ENCODE measurements around the gene B3GNT9.
A peak's percentile ranks its signal among the peaks of the same experiment; 100 is the strongest.

The B3GNT9 gene

GRCh38 chr16:67191411-67191994, 40.7 kb upstream of the B3GNT9 start:
- H3K4me2 ChIP-seq (ENCODE audit: low read length) = peak overlapping the region; percentile 58
- no CpG with 5 or more reads among the region's 9 CpGs for WGBS (ENCODE audit: extremely low coverage, insufficient coverage, insufficient read length)
- H3K23ac ChIP-seq (ENCODE audit: low read length) = no peak overlapping the region
- H4K91ac ChIP-seq (ENCODE audit: low read depth, low read length) = no peak overlapping the region
- H3K36me3 ChIP-seq (ENCODE audit: control insufficient read depth in 1 of 2, insufficient read depth in 2 of 2, low read length in 2 of 2) = peaks cover 30 to 33% of the 10 kb centered on the region in 2 experiments
- no peak overlapping the region for H2AFZ ChIP-seq (ENCODE audit: insufficient read depth, low read length, poor library complexity)
- no peaks in the 10 kb centered on the region for H3K9me3 ChIP-seq (ENCODE audit: insufficient read depth, low read depth, low read length)
- H2BK12ac ChIP-seq (ENCODE audit: low read length) = no peak overlapping the region
- no peaks in the 10 kb centered on the region for H3K27me3 ChIP-seq (ENCODE audit: insufficient read depth, low read length)
- H2BK120ac ChIP-seq (ENCODE audit: insufficient read depth, low read length, poor library complexity) = no peak overlapping the region
- H2AK5ac ChIP-seq (ENCODE audit: low read length) = no peak overlapping the region
- H3K27ac ChIP-seq (ENCODE audit: low read depth, low read length) = no peak overlapping the region
- H3K79me2 ChIP-seq (ENCODE audit: control insufficient read depth, insufficient read depth, low read length, poor library complexity) = peaks cover 12% of the 10 kb centered on the region
- H3K14ac ChIP-seq (ENCODE audit: low read length) = no peak overlapping the region
- H3K18ac ChIP-seq (ENCODE audit: low read length) = no peak overlapping the region
- no peak overlapping the region for H2BK5ac ChIP-seq (ENCODE audit: low read depth, low read length, poor library complexity)
- no peak overlapping the region for H3K4me3 ChIP-seq (ENCODE audit: low read depth, low read length)
- H4K8ac ChIP-seq (ENCODE audit: low read depth, low read length) = peak overlapping the region; percentile 45
- no peak overlapping the region for H3K4ac ChIP-seq (ENCODE audit: low read depth, low read length)
- H3K79me1 ChIP-seq (ENCODE audit: low read length) = peaks cover 10% of the 10 kb centered on the region
- peaks cover 21 to 23% of the 10 kb centered on the region in 2 experiments for H3K4me1 ChIP-seq (ENCODE audit: control insufficient read depth in 1 of 2, insufficient read depth in 2 of 2, low read length in 2 of 2)
- H4K12ac ChIP-seq (ENCODE audit: low read depth, low read length) = no peak overlapping the region
- DNase-seq = peak in 1 of 2 donors; percentile 81
- H3K9ac ChIP-seq (ENCODE audit: low read length) = no peak overlapping the region

DNA sequence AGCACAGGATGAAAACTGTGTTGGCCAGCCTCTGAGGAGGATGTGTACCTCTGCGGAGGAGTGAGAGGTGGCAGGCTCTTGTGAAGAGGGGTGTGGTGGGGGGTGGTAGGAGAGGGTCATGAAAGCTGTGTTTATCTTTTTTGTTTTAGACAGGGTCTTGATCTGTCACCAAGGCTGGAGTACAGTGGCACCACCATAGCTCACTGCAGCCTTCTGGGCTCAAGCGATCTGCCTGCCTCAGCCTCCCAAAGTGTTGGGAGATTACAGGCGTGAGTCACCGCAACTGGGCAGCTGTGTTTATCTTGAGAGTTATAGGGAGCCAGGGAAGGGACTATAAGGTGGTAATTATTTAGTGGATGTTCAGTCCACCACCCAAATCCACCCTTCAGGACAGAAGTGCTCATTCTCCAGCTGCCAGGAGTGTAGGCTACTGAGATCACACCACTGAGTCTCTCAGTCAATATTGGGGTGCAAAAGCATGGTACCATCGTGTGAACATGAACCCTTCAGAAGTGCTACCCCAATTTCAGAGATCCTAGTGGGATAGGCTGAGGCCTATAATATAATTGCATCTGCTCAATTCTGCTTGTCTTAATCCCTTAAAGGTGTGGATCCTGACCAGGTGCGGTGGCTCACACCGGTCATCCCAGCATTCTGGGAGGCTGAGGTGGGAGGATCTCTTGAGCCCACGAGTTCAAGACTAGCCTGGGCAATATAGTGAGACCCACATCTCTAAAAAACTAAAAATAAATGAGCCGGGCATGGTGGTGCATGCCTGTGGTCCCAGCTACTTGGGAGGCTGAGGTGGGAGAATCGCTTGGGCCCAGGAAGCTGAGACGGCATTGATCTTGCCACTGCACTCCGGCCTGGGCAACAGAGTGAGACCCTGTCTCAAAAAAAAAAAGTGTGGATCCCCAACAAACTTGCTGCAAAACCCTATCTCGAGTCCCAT, 39.9 kb upstream of the B3GNT9 start:
- H3K79me1 ChIP-seq (ENCODE audit: low read length) = peaks cover 10% of the 10 kb centered on the region
- no peak overlapping the region for H3K27ac ChIP-seq (ENCODE audit: low read depth, low read length)
- H2BK5ac ChIP-seq (ENCODE audit: low read depth, low read length, poor library complexity) = no peak overlapping the region
- H3K9ac ChIP-seq (ENCODE audit: low read length) = no peak overlapping the region
- H3K36me3 ChIP-seq (ENCODE audit: control insufficient read depth in 1 of 2, insufficient read depth in 2 of 2, low read length in 2 of 2) = peaks cover 22 to 25% of the 10 kb centered on the region in 2 experiments
- H3K14ac ChIP-seq (ENCODE audit: low read length) = no peak overlapping the region
- H3K18ac ChIP-seq (ENCODE audit: low read length) = no peak overlapping the region
- no peak overlapping the region for H3K23ac ChIP-seq (ENCODE audit: low read length)
- H2AFZ ChIP-seq (ENCODE audit: insufficient read depth, low read length, poor library complexity) = no peak overlapping the region
- H4K8ac ChIP-seq (ENCODE audit: low read depth, low read length) = no peak overlapping the region
- no peaks in the 10 kb centered on the region for H3K9me3 ChIP-seq (ENCODE audit: insufficient read depth, low read depth, low read length)
- peak overlapping the region; percentile 46 for H4K91ac ChIP-seq (ENCODE audit: low read depth, low read length)
- peak in 1 of 2 donors; percentile 56 for DNase-seq
- no peak overlapping the region for H4K12ac ChIP-seq (ENCODE audit: low read depth, low read length)
- H3K27me3 ChIP-seq (ENCODE audit: insufficient read depth, low read length) = no peaks in the 10 kb centered on the region
- H2BK120ac ChIP-seq (ENCODE audit: insufficient read depth, low read length, poor library complexity) = no peak overlapping the region
- H3K4ac ChIP-seq (ENCODE audit: low read depth, low read length) = no peak overlapping the region
- no peak overlapping the region for H2BK12ac ChIP-seq (ENCODE audit: low read length)
- H3K4me1 ChIP-seq (ENCODE audit: control insufficient read depth in 1 of 2, insufficient read depth in 2 of 2, low read length in 2 of 2) = peaks cover 25 to 29% of the 10 kb centered on the region in 2 experiments
- no peak overlapping the region for H3K4me2 ChIP-seq (ENCODE audit: low read length)
- H3K79me2 ChIP-seq (ENCODE audit: control insufficient read depth, insufficient read depth, low read length, poor library complexity) = peaks cover 12% of the 10 kb centered on the region
- no peak overlapping the region for H3K4me3 ChIP-seq (ENCODE audit: low read depth, low read length)
- WGBS (ENCODE audit: extremely low coverage, insufficient coverage, insufficient read length) = no CpG with 5 or more reads among the region's 13 CpGs
- H2AK5ac ChIP-seq (ENCODE audit: low read length) = no peak overlapping the region

GRCh38 chr16:67190041-67190440, 39.2 kb upstream of the B3GNT9 start, which contains the start of gene EXOC3L1:
Gene EXOC3L1 (minus strand): TSS chr16:67190136. CDS start chr16:67189676, 460 bp downstream.
- Histone ChIP-seq H3K4ac (ENCODE audit: low read depth, low read length) (no peak within 1 kb of the TSS), H2BK5ac (ENCODE audit: low read depth, low read length, poor library complexity) (no peak within 1 kb of the TSS), H3K79me2 (ENCODE audit: control insufficient read depth, insufficient read depth, low read length, poor library complexity) (peaks cover 12% of the 10 kb centered on the region), H4K91ac (ENCODE audit: low read depth, low read length) (peak within 1 kb of the TSS; percentile 46), H3K4me1 (ENCODE audit: control insufficient read depth in 1 of 2, insufficient read depth in 2 of 2, low read length in 2 of 2) (peaks cover 26 to 34% of the 10 kb centered on the region in 2 experiments), H3K9me3 (ENCODE audit: insufficient read depth, low read depth, low read length) (peaks cover 2% of the 10 kb centered on the region), H2AFZ (ENCODE audit: insufficient read depth, low read length, poor library complexity) (no peak within 1 kb of the TSS), H2AK5ac (ENCODE audit: low read length) (no peak within 1 kb of the TSS), H4K8ac (ENCODE audit: low read depth, low read length) (no peak within 1 kb of the TSS), H4K12ac (ENCODE audit: low read depth, low read length) (no peak within 1 kb of the TSS), H3K36me3 (ENCODE audit: control insufficient read depth in 1 of 2, insufficient read depth in 2 of 2, low read length in 2 of 2) (peaks cover 15 to 18% of the 10 kb centered on the region in 2 experiments), H3K23ac (ENCODE audit: low read length) (no peak within 1 kb of the TSS), H3K9ac (ENCODE audit: low read length) (no peak within 1 kb of the TSS), H3K14ac (ENCODE audit: low read length) (no peak within 1 kb of the TSS), H3K18ac (ENCODE audit: low read length) (no peak within 1 kb of the TSS), H2BK120ac (ENCODE audit: insufficient read depth, low read length, poor library complexity) (no peak within 1 kb of the TSS), H3K27ac (ENCODE audit: low read depth, low read length) (no peak within 1 kb of the TSS), H3K79me1 (ENCODE audit: low read length) (peaks cover 10% of the 10 kb centered on the region), H3K27me3 (ENCODE audit: insufficient read depth, low read length) (no peaks in the 10 kb centered on the region), H2BK12ac (ENCODE audit: low read length) (no peak within 1 kb of the TSS), H3K4me3 (ENCODE audit: low read depth, low read length) (no peak within 1 kb of the TSS), H3K4me2 (ENCODE audit: low read length) (no peak within 1 kb of the TSS)
- no CpG with 5 or more reads among the region's 6 CpGs for WGBS (ENCODE audit: extremely low coverage, insufficient coverage, insufficient read length)
- DNase-seq = no peak

GRCh38 chr16:67188798-67189197, 38.0 kb upstream of the B3GNT9 start:
- Histone ChIP-seq H3K4ac (ENCODE audit: low read depth, low read length) (no peak overlapping the region), H3K4me3 (ENCODE audit: low read depth, low read length) (peak overlapping the region; percentile 31), H3K14ac (ENCODE audit: low read length) (no peak overlapping the region), H3K79me2 (ENCODE audit: control insufficient read depth, insufficient read depth, low read length, poor library complexity) (peaks cover 12% of the 10 kb centered on the region), H3K23ac (ENCODE audit: low read length) (no peak overlapping the region), H3K9ac (ENCODE audit: low read length) (no peak overlapping the region), H4K8ac (ENCODE audit: low read depth, low read length) (no peak overlapping the region), H2BK120ac (ENCODE audit: insufficient read depth, low read length, poor library complexity) (no peak overlapping the region), H3K79me1 (ENCODE audit: low read length) (peaks cover 13% of the 10 kb centered on the region), H3K27ac (ENCODE audit: low read depth, low read length) (no peak overlapping the region), H3K9me3 (ENCODE audit: insufficient read depth, low read depth, low read length) (peaks cover 6% of the 10 kb centered on the region), H3K36me3 (ENCODE audit: control insufficient read depth in 1 of 2, insufficient read depth in 2 of 2, low read length in 2 of 2) (peaks cover 3 to 6% of the 10 kb centered on the region in 2 experiments), H4K91ac (ENCODE audit: low read depth, low read length) (no peak overlapping the region), H2AFZ (ENCODE audit: insufficient read depth, low read length, poor library complexity) (no peak overlapping the region), H2BK5ac (ENCODE audit: low read depth, low read length, poor library complexity) (no peak overlapping the region), H2AK5ac (ENCODE audit: low read length) (no peak overlapping the region), H4K12ac (ENCODE audit: low read depth, low read length) (no peak overlapping the region), H3K4me1 (ENCODE audit: control insufficient read depth in 1 of 2, insufficient read depth in 2 of 2, low read length in 2 of 2) (peaks cover 35 to 45% of the 10 kb centered on the region in 2 experiments), H3K4me2 (ENCODE audit: low read length) (no peak overlapping the region), H3K18ac (ENCODE audit: low read length) (no peak overlapping the region), H3K27me3 (ENCODE audit: insufficient read depth, low read length) (peaks cover 3% of the 10 kb centered on the region), H2BK12ac (ENCODE audit: low read length) (no peak overlapping the region)
- no peak for DNase-seq
- WGBS (ENCODE audit: extremely low coverage, insufficient coverage, insufficient read length) = no CpG with 5 or more reads among the region's 15 CpGs
